ENCODE results near the gene ZNF354B. TPM values are rescaled to one million over a fixed set of nuclear protein-coding genes. Genes with fewer than 3 reads are reported as not detected.

Gene ZNF354B

DNA sequence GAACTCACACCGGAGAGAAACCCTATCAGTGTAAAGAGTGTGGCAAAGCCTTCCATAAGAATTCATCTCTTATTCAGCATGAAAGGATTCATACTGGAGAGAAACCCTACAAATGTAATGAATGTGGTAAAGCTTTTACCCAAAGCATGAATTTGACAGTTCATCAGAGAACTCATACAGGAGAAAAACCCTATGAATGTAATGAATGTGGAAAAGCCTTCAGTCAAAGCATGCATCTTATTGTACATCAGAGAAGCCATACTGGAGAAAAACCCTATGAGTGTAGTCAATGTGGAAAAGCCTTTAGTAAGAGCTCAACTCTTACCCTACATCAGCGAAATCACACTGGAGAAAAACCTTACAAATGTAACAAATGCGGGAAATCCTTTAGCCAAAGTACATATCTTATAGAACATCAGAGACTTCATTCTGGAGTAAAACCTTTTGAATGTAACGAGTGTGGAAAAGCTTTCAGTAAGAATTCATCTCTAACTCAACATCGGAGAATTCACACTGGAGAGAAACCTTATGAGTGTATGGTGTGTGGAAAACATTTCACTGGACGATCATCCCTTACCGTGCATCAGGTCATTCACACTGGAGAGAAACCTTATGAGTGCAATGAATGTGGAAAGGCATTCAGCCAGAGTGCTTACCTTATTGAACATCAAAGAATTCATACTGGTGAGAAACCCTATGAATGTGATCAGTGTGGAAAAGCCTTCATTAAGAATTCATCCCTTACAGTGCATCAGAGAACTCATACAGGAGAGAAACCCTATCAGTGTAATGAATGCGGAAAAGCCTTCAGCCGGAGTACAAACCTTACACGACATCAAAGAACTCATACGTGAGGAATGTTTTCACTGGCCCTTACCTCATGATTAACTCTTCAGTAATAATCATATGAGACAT is 72.3 kb downstream of the ZNF354B start:
- Histone ChIP-seq H3K9me3 (replicated peaks in 1 of 2; ENCODE audit: control insufficient read depth in 2 of 2, insufficient read depth in 1 of 2, low read depth in 1 of 2, low read length in 2 of 2) (peaks cover 56 to 91% of the 10 kb centered on the region in 2 donors), H2BK12ac (ENCODE audit: low read length) (no peak overlapping the region), H2BK15ac (ENCODE audit: low read length) (no peak overlapping the region), H3K27me3 (ENCODE audit: control insufficient read depth in 3 of 3, insufficient read depth in 3 of 3, low read depth in 1 of 3, low read length in 3 of 3) (peaks cover 0 to 3% (median 0%) of the 10 kb centered on the region in 3 experiments), H2BK5ac (ENCODE audit: low read length) (no peak overlapping the region), H3K4ac (ENCODE audit: low read length) (no peak overlapping the region), H2AK5ac (ENCODE audit: low read depth, low read length) (no peak overlapping the region), H3K36me3 (replicated peaks in 1 of 2; ENCODE audit: control insufficient read depth in 2 of 2, insufficient read depth in 2 of 2, low read length in 2 of 2) (no peaks in the 10 kb centered on the region), H3K18ac (ENCODE audit: low read length) (no peak overlapping the region), H3K4me1 (ENCODE audit: control insufficient read depth in 2 of 2, insufficient read depth in 1 of 2, low read depth in 1 of 2, low read length in 2 of 2) (no peaks in the 10 kb centered on the region), H3K79me1 (ENCODE audit: low read depth, low read length) (no peaks in the 10 kb centered on the region), H3K23ac (ENCODE audit: low read depth, low read length, poor library complexity) (no peak overlapping the region), H4K91ac (ENCODE audit: low read depth, low read length, poor library complexity) (no peak overlapping the region), H3K4me2 (ENCODE audit: insufficient read depth, low read length, poor library complexity, severe bottlenecking) (no peak overlapping the region), H3K9ac (ENCODE audit: low read depth, low read length, poor library complexity) (no peak overlapping the region), H3K14ac (ENCODE audit: low read length) (no peak overlapping the region), H3K27ac (replicated peaks; ENCODE audit: low read length) (no peak overlapping the region), H2BK120ac (ENCODE audit: low read depth, low read length) (no peak overlapping the region), H3K4me3 (ENCODE audit: low read length in 2 of 2) (no peak overlapping the region), H4K8ac (ENCODE audit: low read depth, low read length) (no peak overlapping the region), H2AFZ (ENCODE audit: low read length) (no peak overlapping the region)
- no CpG with 5 or more reads among the region's 11 CpGs for WGBS, 2 donors (ENCODE audit: extremely low coverage in 2 of 2, insufficient read length in 2 of 2, insufficient replicate concordance in 1 of 2)
- DNase-seq (ENCODE audit: low spot score), result no peak

Small RNAs within 50 kb of the gene (small RNA-seq; reads per million reads assigned to genes)
- gene AC126915.2 (ENCODE audit: insufficient read depth) (not detected), gene AC126915.3 (ENCODE audit: insufficient read depth) (not detected)

Data from neuronal stem cell (in vitro differentiated cells).